Tibial artery (tissue), 4 donors: ENCODE results near the gene RPGRIP1L.

Experiments
- DNase-seq, 2 donors: peaks; one replicate each; pipeline ENCODE4 v3.0.0-alpha.2; 2019
- H3K27ac ChIP-seq, 2 donors: fragments of 200-600 bp; sonication (generic) in 1 of 2; 1 replicate in 1 of 2; 2 replicates in 1 of 2; pipeline ENCODE4 v1.5.1; 2018 to 2019; ENCODE audit warnings: mild to moderate bottlenecking in 1 of 2
- H3K27me3 ChIP-seq, 2 donors: fragments of 200-600 bp; sonication (generic) in 1 of 2; one replicate each; pipeline versions ENCODE4 v1.5.1 to v1.6.0; 2016 to 2019
- H3K36me3 ChIP-seq, 3 donors: fragments of 200-600 bp; sonication (generic) in 2 of 3; one replicate each; pipeline ENCODE4 v1.5.1; 2016 to 2019; ENCODE audit warnings: mild to moderate bottlenecking in 2 of 3
- H3K4me1 ChIP-seq, 4 donors: fragments of 200-600 bp; sonication (generic) in 2 of 4; 1 replicate in 3 of 4; 2 replicates in 1 of 4; pipeline ENCODE4 v1.5.1; 2016 to 2019
- H3K4me3 ChIP-seq, 2 donors: fragments of 200-600 bp; sonication (generic) in 1 of 2; 1 replicate in 1 of 2; 2 replicates in 1 of 2; pipeline ENCODE4 v1.5.1; 2018 to 2019; ENCODE audit warnings: mild to moderate bottlenecking in 2 of 2
- H3K9me3 ChIP-seq, 3 donors: fragments of 200-600 bp; sonication (generic) in 1 of 3; one replicate each; pipeline ENCODE4 v1.5.1; 2016 to 2019
- CTCF ChIP-seq, 2 experiments: fragments of 200-600 bp in 1 of 2; fragments of 450-650 bp in 1 of 2; IDR thresholded peaks; one replicate each; pipeline ENCODE4 v1.5.1; 2017 to 2019; ENCODE audit warnings: antibody characterized with exemption in 2 of 2, mild to moderate bottlenecking in 1 of 2, moderate library complexity in 1 of 2
- intact Hi-C: fragments of 100-400 bp; cut with DNase I; formaldehyde crosslinking; loops from one replicate; pipeline ENCODE4 v1.15.0; 2023; ENCODE audit warnings: low total_unique reads

Gene RPGRIP1L

GRCh38 chr16:53744449-53744848 lies 40.8 kb upstream of the RPGRIP1L start:
- Histone ChIP-seq H3K9me3 (no peaks in the 10 kb centered on the region), H3K36me3 (no peaks in the 10 kb centered on the region), H3K4me3 (no peak overlapping the region), H3K27me3 (no peaks in the 10 kb centered on the region), H3K4me1 (peaks cover 0 to 40% (median 12%) of the 10 kb centered on the region in 4 donors), H3K27ac (peak overlapping the region; percentile 27 to 32)
- TF ChIP-seq CTCF (IDR thresholded peaks at IDR 0.05) = no peak
- intact Hi-C loops = no loop called here
- no peak for DNase-seq

GRCh38 chr16:53743149-53743566 lies 39.5 kb upstream of the RPGRIP1L start:
- TF ChIP-seq CTCF (IDR thresholded peaks at IDR 0.05) = peak; percentile 31 to 37
- H3K4me1 ChIP-seq = peaks cover 0 to 40% (median 12%) of the 10 kb centered on the region in 4 donors
- no peak overlapping the region for H3K27ac ChIP-seq
- no peak overlapping the region for H3K4me3 ChIP-seq
- no peaks in the 10 kb centered on the region for H3K9me3 ChIP-seq
- H3K27me3 ChIP-seq = no peaks in the 10 kb centered on the region
- no peaks in the 10 kb centered on the region for H3K36me3 ChIP-seq
- DNase-seq = no peak
- intact Hi-C loops = no loop called here

GRCh38 chr16:53741546-53741945 lies 37.9 kb upstream of the RPGRIP1L start:
- H3K36me3 ChIP-seq = no peaks in the 10 kb centered on the region
- TF ChIP-seq CTCF (IDR thresholded peaks at IDR 0.05) = no peak
- no peak for DNase-seq
- H3K4me3 ChIP-seq = no peak overlapping the region
- no peaks in the 10 kb centered on the region for H3K27me3 ChIP-seq
- H3K27ac ChIP-seq = no peak overlapping the region
- intact Hi-C loops = no loop called here
- peaks cover 0 to 33% (median 12%) of the 10 kb centered on the region in 4 donors for H3K4me1 ChIP-seq
- H3K9me3 ChIP-seq = no peaks in the 10 kb centered on the region

- H3K27me3 ChIP-seq = no peaks in the 10 kb centered on the region
- peaks cover 0 to 28% (median 10%) of the 10 kb centered on the region in 4 donors for H3K4me1 ChIP-seq
- no peak for DNase-seq
- H3K4me3 ChIP-seq = no peak overlapping the region
- no peaks in the 10 kb centered on the region for H3K9me3 ChIP-seq
- no peaks in the 10 kb centered on the region for H3K36me3 ChIP-seq
- intact Hi-C loops = no loop called here
- no peak for TF ChIP-seq CTCF (IDR thresholded peaks at IDR 0.05)
- H3K27ac ChIP-seq = no peak overlapping the region
These were observed 37.4 kb upstream of the RPGRIP1L start for GRCh38 chr16:53740933-53741531.

DNA sequence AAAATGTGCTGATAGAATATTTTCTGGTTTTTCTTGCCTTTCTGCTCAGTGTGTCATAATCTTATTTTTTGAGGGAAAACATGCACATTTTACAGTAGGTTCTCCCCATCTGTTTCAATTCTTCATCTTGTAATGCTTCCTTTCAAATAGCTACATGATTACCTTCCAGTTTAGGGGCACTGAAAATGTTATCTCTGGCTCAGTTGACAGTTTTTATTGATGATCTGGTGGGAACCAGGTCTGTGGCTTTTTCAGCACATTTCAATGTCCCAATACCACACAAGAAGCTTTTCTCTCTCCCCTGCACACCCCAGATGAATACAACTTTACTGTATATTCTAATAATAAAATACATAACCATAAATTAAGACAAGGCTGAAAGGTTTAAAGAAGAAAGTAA lies 36.8 kb upstream of the RPGRIP1L start:
- Histone ChIP-seq H3K27me3 (no peaks in the 10 kb centered on the region), H3K36me3 (no peaks in the 10 kb centered on the region), H3K4me1 (peaks cover 0 to 22% (median 7%) of the 10 kb centered on the region in 4 donors), H3K4me3 (no peak overlapping the region), H3K27ac (no peak overlapping the region), H3K9me3 (no peaks in the 10 kb centered on the region)
- intact Hi-C loops = no loop called here
- TF ChIP-seq CTCF (IDR thresholded peaks at IDR 0.05) = no peak
- DNase-seq = no peak

- no peaks in the 10 kb centered on the region for H3K9me3 ChIP-seq
- DNase-seq = no peak
- H3K4me1 ChIP-seq = peaks cover 0 to 18% (median 11%) of the 10 kb centered on the region in 4 donors
- no peak for TF ChIP-seq CTCF (IDR thresholded peaks at IDR 0.05)
- intact Hi-C loops = no loop called here
- no peaks in the 10 kb centered on the region for H3K36me3 ChIP-seq
- no peak overlapping the region for H3K27ac ChIP-seq
- no peak overlapping the region for H3K4me3 ChIP-seq
- no peaks in the 10 kb centered on the region for H3K27me3 ChIP-seq
These were observed 33.9 kb upstream of the RPGRIP1L start for GRCh38 chr16:53737552-53737951.
